Right atrium auricular region (tissue), 2 donors: ENCODE data around the gene SELENOM. TPM values are rescaled to one million over a fixed set of nuclear protein-coding genes. Genes with fewer than 3 reads are reported as not detected.
A peak's percentile ranks its signal among the peaks of the same experiment; 100 is the strongest.

ENCODE experiments used
- DNase-seq: peaks from one replicate; pipeline ENCODE4 v3.0.0-alpha.2; 2019; ENCODE audit warnings: low spot score
- H3K27ac ChIP-seq, 2 donors: fragments of 200-600 bp; sonication (generic); 1 replicate in 1 of 2; 2 replicates in 1 of 2; pipeline ENCODE4 v1.5.1; 2016 to 2019
- H3K27me3 ChIP-seq, 2 donors: fragments of 200-600 bp; sonication (generic); one replicate each; pipeline versions ENCODE4 v1.5.1 to v1.6.0; 2017 to 2019
- H3K36me3 ChIP-seq: fragments of 200-600 bp; sonication (generic); one replicate; pipeline ENCODE4 v1.5.1; 2016
- H3K4me1 ChIP-seq, 2 donors: fragments of 200-600 bp; sonication (generic); one replicate each; pipeline versions ENCODE4 v1.5.1 to v1.6.0; 2017 to 2019
- H3K4me3 ChIP-seq, 2 donors: fragments of 200-600 bp; sonication (generic); 1 replicate in 1 of 2; 2 replicates in 1 of 2; pipeline ENCODE4 v1.5.1; 2017 to 2019; ENCODE audit warnings: mild to moderate bottlenecking in 1 of 2, moderate library complexity in 1 of 2
- H3K9me3 ChIP-seq, 2 donors: fragments of 200-600 bp; sonication (generic); one replicate each; pipeline ENCODE4 v1.5.1; 2019
- total RNA-seq, 2 donors: library from RNA; depleted of rRNA; stranded (reverse); fragments of >200 nt; gene quantifications; one replicate each; pipeline ENCODE4 v1.1.0, GENCODE V29; 2016
- TF ChIP-seq, protein P1 (sequence below), 2 donors: fragments of 200-600 bp; sonication (generic); IDR thresholded peaks; one replicate each; pipeline ENCODE4 v1.5.1; 2019; ENCODE audit warnings: antibody characterized with exemption in 2 of 2

Gene SELENOM
- total RNA-seq, 2 donors from 2014 or later = 133 to 358 TPM

DNA sequence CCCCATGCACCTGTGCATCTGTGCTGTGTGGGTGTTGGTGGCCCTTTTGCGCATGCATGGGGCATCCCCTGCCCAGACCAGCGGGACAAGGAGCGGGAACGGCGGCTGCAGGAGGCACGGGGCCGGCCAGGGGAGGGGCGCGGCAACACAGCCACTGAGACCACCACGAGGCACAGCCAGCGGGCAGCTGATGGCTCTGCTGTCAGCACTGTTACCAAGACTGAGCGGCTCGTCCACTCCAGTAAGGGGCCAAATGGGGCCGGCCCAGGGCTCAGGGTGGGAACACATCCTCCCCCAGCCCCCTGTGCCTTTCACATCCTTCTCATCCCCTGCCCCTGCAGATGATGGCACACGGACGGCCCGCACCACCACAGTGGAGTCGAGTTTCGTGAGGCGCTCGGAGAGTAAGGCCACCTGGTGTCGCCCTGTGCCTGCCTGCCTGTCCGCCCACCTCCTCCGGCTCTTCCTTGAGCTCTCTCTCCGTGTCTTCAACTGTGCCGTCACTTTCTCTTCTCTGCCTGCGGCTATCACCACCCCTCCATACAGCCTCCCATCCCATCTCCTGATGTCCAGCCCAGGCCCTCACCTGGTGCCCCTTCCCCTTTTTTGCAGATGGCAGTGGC, 10.6 kb downstream of the SELENOM start:
- H3K9me3 ChIP-seq = no peaks in the 10 kb centered on the region
- H3K4me1 ChIP-seq = peaks cover 0 to 39% of the 10 kb centered on the region in 2 donors
- no peak overlapping the region for H3K27ac ChIP-seq
- no peaks in the 10 kb centered on the region for H3K27me3 ChIP-seq
- TF ChIP-seq, protein P1, sequence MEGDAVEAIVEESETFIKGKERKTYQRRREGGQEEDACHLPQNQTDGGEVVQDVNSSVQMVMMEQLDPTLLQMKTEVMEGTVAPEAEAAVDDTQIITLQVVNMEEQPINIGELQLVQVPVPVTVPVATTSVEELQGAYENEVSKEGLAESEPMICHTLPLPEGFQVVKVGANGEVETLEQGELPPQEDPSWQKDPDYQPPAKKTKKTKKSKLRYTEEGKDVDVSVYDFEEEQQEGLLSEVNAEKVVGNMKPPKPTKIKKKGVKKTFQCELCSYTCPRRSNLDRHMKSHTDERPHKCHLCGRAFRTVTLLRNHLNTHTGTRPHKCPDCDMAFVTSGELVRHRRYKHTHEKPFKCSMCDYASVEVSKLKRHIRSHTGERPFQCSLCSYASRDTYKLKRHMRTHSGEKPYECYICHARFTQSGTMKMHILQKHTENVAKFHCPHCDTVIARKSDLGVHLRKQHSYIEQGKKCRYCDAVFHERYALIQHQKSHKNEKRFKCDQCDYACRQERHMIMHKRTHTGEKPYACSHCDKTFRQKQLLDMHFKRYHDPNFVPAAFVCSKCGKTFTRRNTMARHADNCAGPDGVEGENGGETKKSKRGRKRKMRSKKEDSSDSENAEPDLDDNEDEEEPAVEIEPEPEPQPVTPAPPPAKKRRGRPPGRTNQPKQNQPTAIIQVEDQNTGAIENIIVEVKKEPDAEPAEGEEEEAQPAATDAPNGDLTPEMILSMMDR (IDR thresholded peaks at IDR 0.05) = no peak
- no peak for DNase-seq
- H3K4me3 ChIP-seq = no peak overlapping the region
- peaks cover 99% of the 10 kb centered on the region for H3K36me3 ChIP-seq

DNA sequence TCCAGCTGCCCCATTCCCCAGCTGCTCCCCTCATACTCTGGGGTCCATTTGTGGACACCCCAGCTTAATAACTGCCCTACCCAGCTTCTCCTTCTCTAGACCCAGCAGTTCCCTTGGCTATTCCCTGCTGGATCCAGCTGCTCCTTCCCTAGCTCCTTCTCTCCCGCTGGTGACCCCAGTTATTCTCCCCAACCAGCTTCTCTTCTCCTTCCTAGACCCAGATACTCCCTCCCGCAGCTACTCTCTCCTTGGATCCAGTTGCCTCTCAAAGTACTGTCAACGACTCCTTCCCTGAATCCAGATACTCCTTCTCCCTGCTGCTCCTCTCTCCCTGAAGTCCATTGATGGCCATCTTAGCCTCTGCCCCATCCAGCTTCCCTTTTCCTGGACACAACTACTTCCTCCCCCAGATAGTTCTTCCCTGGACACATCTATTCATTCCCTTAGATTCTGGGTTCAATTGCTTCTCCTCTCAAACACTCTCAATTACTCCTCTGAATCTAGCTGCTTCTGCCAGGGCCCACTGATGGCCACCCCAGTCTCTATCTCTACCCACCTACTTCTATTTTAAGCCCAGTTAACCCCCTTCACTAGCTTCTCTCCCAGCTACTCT, 11.6 kb downstream of the SELENOM start:
- TF ChIP-seq, protein P1 (IDR thresholded peaks at IDR 0.05) = no peak
- Histone ChIP-seq H3K9me3 (no peaks in the 10 kb centered on the region), H3K36me3 (peaks cover 99% of the 10 kb centered on the region), H3K27me3 (no peaks in the 10 kb centered on the region), H3K27ac (no peak overlapping the region), H3K4me1 (peaks cover 0 to 46% of the 10 kb centered on the region in 2 donors), H3K4me3 (no peak overlapping the region)
- DNase-seq = no peak

DNA sequence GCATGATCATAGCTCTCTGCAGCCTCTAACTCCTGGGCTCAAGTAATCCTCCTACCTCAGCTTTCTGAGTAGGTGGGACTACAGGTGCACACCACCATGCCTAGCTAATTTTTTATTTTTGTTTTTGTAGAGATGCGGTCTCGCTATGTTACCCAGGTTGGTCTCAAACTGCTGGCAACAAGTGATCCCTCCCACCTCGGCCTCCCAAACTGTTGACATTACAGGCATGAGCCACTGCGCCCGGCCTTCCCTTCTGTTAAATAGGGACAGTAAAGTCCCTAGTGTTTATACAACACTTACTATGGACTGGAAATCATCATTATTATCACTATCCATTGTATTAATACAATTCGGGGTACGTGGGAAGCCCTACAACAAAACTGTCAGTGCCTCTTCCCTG, 12.6 kb downstream of the SELENOM start:
- Histone ChIP-seq H3K27me3 (no peaks in the 10 kb centered on the region), H3K27ac (peak overlapping the region in 1 of 2 donors; percentile 90), H3K4me1 (peaks cover 0 to 55% of the 10 kb centered on the region in 2 donors), H3K9me3 (no peaks in the 10 kb centered on the region), H3K4me3 (no peak overlapping the region), H3K36me3 (peaks cover 99% of the 10 kb centered on the region)
- TF ChIP-seq, protein P1 (IDR thresholded peaks at IDR 0.05) = no peak
- DNase-seq = no peak

DNA sequence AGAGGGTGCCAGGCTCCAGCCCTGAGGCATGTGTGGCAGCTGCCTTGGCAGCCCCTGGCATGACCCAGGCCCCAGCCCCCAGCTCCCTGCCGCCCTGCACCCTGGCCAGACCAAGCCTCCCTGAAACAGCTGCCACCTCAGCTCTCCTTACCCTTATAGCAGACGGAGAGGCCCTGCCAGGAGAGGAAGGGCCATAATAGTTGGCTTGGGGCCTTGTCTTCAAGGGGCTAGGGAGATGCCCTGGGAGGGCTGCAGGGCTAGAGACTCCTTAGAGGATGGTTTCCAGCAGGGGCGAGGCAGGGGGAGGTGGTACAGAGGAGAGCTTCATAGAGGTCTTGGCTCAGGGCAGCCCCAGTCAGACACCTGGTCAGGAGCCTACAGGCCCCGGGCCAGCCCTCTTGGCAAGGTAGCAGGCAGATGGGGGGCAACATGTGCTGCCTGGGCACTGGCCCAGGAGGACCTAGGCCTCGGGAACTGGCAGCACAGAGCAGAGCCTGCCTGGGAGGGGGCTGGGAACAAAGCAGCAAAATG, 13.3 kb downstream of the SELENOM start:
- Histone ChIP-seq H3K36me3 (peaks cover 99% of the 10 kb centered on the region), H3K4me1 (peaks cover 0 to 57% of the 10 kb centered on the region in 2 donors), H3K27ac (peak overlapping the region; percentile 90 to 95), H3K9me3 (no peaks in the 10 kb centered on the region), H3K4me3 (peak overlapping the region; percentile 43 to 56), H3K27me3 (no peaks in the 10 kb centered on the region)
- TF ChIP-seq, protein P1 (IDR thresholded peaks at IDR 0.05) = no peak
- no peak for DNase-seq

DNA sequence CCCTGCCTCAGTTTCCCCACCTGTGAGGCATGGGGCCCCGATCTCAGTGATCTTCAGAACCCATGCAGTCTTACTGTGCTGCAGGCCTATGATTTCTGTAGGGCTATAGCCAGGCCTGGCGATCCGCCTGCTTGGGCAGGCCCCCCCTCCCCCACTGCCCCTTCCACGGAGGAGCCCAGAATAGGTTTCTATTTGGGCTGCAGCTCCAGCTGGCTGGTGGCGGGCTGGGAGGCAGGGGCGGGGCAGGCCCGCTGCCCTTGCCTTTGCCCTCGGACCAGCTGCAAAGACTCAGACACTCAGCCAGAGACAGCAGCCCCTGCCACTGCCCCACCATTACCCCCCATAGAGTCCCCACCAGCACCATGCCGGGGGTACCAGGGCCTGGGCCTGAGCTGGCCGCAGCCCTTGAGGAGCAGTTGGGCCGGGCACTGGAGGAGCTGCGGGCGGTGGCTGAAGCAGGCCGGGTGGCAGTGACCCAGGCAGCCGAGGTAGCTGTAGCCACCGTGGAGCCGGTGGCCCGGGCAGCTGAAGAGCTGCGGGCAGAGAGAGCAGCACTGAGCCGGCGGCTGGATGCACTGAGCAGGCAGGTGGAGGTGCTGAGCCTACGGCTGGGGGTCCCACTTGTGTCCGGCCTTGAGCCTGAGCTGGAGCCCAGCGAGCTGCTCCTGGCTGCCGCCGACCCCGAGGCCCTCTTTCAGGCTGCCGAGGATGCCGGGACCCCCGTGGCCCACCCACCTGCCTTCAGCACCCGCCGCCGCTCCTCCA, 14.1 kb downstream of the SELENOM start:
- H3K4me3 ChIP-seq = peak overlapping the region; percentile 43 to 56
- peak overlapping the region; percentile 90 to 95 for H3K27ac ChIP-seq
- DNase-seq = no peak
- H3K36me3 ChIP-seq = peaks cover 99% of the 10 kb centered on the region
- no peaks in the 10 kb centered on the region for H3K9me3 ChIP-seq
- H3K27me3 ChIP-seq = no peaks in the 10 kb centered on the region
- TF ChIP-seq, protein P1 (IDR thresholded peaks at IDR 0.05) = no peak
- H3K4me1 ChIP-seq = peaks cover 0 to 49% of the 10 kb centered on the region in 2 donors
